WTC11 (cell line): Measurements from ENCODE around the gene ZPLD1. TPM values are rescaled to one million over a fixed set of nuclear protein-coding genes. Genes with fewer than 3 reads are reported as not detected.

Experiments used
- ATAC-seq: fragments of 200-7000 bp; cut with Tn5 transposase; 2 replicates; pipeline ENCODE4 v1.10.0; 2021; ENCODE audit warnings: mild to moderate bottlenecking, moderate library complexity
- CTCF ChIA-PET: fragments of 300-600 bp; sonication (Branson Sonifier 250); formaldehyde crosslinking; loops from one replicate; lab custom pipeline; 2021; ENCODE audit warnings: antibody characterized with exemption; lab: Charles Lee
- POLR2A ChIA-PET: fragments of 350-600 bp; sonication (Branson Sonifier 250); formaldehyde crosslinking; loops from one replicate; lab custom pipeline; 2021; ENCODE audit warnings: antibody characterized with exemption; lab: Charles Lee
- DNase-seq: peaks from one replicate; pipeline ENCODE4 v3.0.0; 2021; ENCODE audit warnings: low spot score
- H3K27ac Mint-ChIP-seq: 2 replicates; pipeline ENCODE4 v1.8.0; 2021; ENCODE audit warnings: mixed read lengths
- H3K27me3 Mint-ChIP-seq: 2 replicates; pipeline ENCODE4 v1.8.0; 2021; ENCODE audit warnings: low read depth, mild to moderate bottlenecking, moderate library complexity, mixed read lengths
- H3K36me3 Mint-ChIP-seq: 2 replicates; pipeline ENCODE4 v1.8.0; 2021; ENCODE audit warnings: mixed read lengths
- H3K4me1 Mint-ChIP-seq: 2 replicates; pipeline ENCODE4 v1.8.0; 2022; ENCODE audit warnings: mixed read lengths
- H3K4me3 Mint-ChIP-seq: 2 replicates; pipeline ENCODE4 v1.8.0; 2021; ENCODE audit warnings: mild to moderate bottlenecking, moderate library complexity, mixed read lengths
- H3K9me3 Mint-ChIP-seq: 2 replicates; pipeline ENCODE4 v1.8.0; 2021; ENCODE audit warnings: mixed read lengths
- ATF6 ChIP-seq: sonication (generic); formaldehyde crosslinking; IDR thresholded peaks from 2 replicates; pipeline ENCODE4 v1.8.1; 2023; ENCODE audit warnings: mild to moderate bottlenecking, missing genetic modification reagents
- FOXK1 ChIP-seq: sonication (generic); formaldehyde crosslinking; IDR thresholded peaks from 2 replicates; pipeline ENCODE4 v1.8.0; 2022; ENCODE audit warnings: mild to moderate bottlenecking, moderate library complexity, missing genetic modification reagents
- FOXP4 ChIP-seq: sonication (generic); formaldehyde crosslinking; IDR thresholded peaks from 2 replicates; pipeline ENCODE4 v1.8.0; 2022; ENCODE audit warnings: mild to moderate bottlenecking, missing genetic modification reagents
- GABPB1 ChIP-seq: sonication (generic); formaldehyde crosslinking; IDR thresholded peaks from 2 replicates; pipeline ENCODE4 v1.8.1; 2023; ENCODE audit warnings: mild to moderate bottlenecking, missing genetic modification reagents
- GTF2I ChIP-seq: fragments of 250-450 bp; sonication (Bioruptor Pico); conservative IDR thresholded peaks from 2 replicates; pipeline ENCODE4 v1.4.0; 2021; ENCODE audit warnings: mild to moderate bottlenecking
- HMGA2 ChIP-seq: fragments of 250-450 bp; sonication (Bioruptor Pico); IDR thresholded peaks from 2 replicates; pipeline ENCODE4 v1.4.0; 2021; ENCODE audit warnings: mild to moderate bottlenecking, moderate library complexity
- HMGXB4 ChIP-seq: sonication (generic); formaldehyde crosslinking; IDR thresholded peaks from 2 replicates; pipeline ENCODE4 v1.8.1; 2023; ENCODE audit warnings: mild to moderate bottlenecking, moderate library complexity, missing genetic modification reagents
- IRF2 ChIP-seq: sonication (generic); formaldehyde crosslinking; IDR thresholded peaks from 2 replicates; pipeline ENCODE4 v1.8.0; 2022; ENCODE audit warnings: low read depth, missing genetic modification reagents, borderline replicate concordance
- JUN ChIP-seq: sonication (generic); formaldehyde crosslinking; IDR thresholded peaks from 2 replicates; pipeline ENCODE4 v1.8.0; 2023; ENCODE audit warnings: mild to moderate bottlenecking, missing genetic modification reagents
- KAT7 ChIP-seq: sonication (generic); formaldehyde crosslinking; IDR thresholded peaks from 2 replicates; pipeline ENCODE4 v1.8.1; 2023; ENCODE audit warnings: missing genetic modification reagents, mild to moderate bottlenecking, borderline replicate concordance
- NFYB ChIP-seq: sonication (generic); formaldehyde crosslinking; conservative IDR thresholded peaks from 2 replicates; pipeline ENCODE4 v1.8.0; 2022; ENCODE audit warnings: low read depth, missing genetic modification reagents
- NR2C2 ChIP-seq: sonication (generic); formaldehyde crosslinking; IDR thresholded peaks from 2 replicates; pipeline ENCODE4 v1.8.0; 2022; ENCODE audit warnings: mild to moderate bottlenecking, missing genetic modification reagents
- OVOL2 ChIP-seq: fragments of 250-450 bp; sonication (Bioruptor Pico); IDR thresholded peaks from 2 replicates; pipeline ENCODE4 v1.9.0; 2021; ENCODE audit warnings: mild to moderate bottlenecking, borderline replicate concordance
- PREB ChIP-seq: sonication (generic); formaldehyde crosslinking; IDR thresholded peaks from 2 replicates; pipeline ENCODE4 v1.8.1; 2022; ENCODE audit warnings: mild to moderate bottlenecking, missing genetic modification reagents, moderate library complexity, borderline replicate concordance
- PRRX2 ChIP-seq: fragments of 250-450 bp; sonication (Bioruptor Pico); IDR thresholded peaks from 2 replicates; pipeline ENCODE4 v1.8.0; 2021; ENCODE audit warnings: mild to moderate bottlenecking
- SMAD3 ChIP-seq: sonication (generic); formaldehyde crosslinking; IDR thresholded peaks from 2 replicates; pipeline ENCODE4 v1.8.0; 2022; ENCODE audit warnings: missing genetic modification reagents, mild to moderate bottlenecking, borderline replicate concordance
- SP1 ChIP-seq: sonication (generic); formaldehyde crosslinking; conservative IDR thresholded peaks from 2 replicates; pipeline ENCODE4 v1.8.1; 2022; ENCODE audit warnings: missing genetic modification reagents
- ZBTB43 ChIP-seq: sonication (generic); formaldehyde crosslinking; IDR thresholded peaks from 2 replicates; pipeline ENCODE4 v1.8.1; 2023; ENCODE audit warnings: mild to moderate bottlenecking, missing genetic modification reagents
- ZNF219 ChIP-seq: sonication (generic); formaldehyde crosslinking; IDR thresholded peaks from 2 replicates; pipeline ENCODE4 v1.8.0; 2023; ENCODE audit warnings: missing genetic modification reagents, mild to moderate bottlenecking, borderline replicate concordance
- ZNF281 ChIP-seq: sonication (generic); formaldehyde crosslinking; IDR thresholded peaks from 2 replicates; pipeline ENCODE4 v1.8.0; 2023; ENCODE audit warnings: mild to moderate bottlenecking, missing genetic modification reagents
- ZNF423 ChIP-seq: fragments of 250-450 bp; sonication (Bioruptor Pico); IDR thresholded peaks from 2 replicates; pipeline ENCODE4 v2.1.2; 2022; ENCODE audit warnings: mild to moderate bottlenecking, moderate library complexity
- ZNF671 ChIP-seq: fragments of 250-450 bp; sonication (Bioruptor Pico); IDR thresholded peaks from 2 replicates; pipeline ENCODE4 v1.8.0; 2021; ENCODE audit warnings: mild to moderate bottlenecking
- total RNA-seq: library from RNA; stranded (reverse); gene quantifications from 3 replicates; pipeline ENCODE4 v1.2.3, GENCODE V29; 2021

The ZPLD1 gene
- total RNA-seq, 1 experiment from 2014 or later, result not detected

- Mint-ChIP-seq H3K27me3 (no peaks in the 10 kb centered on the region), H3K4me3 (no peak overlapping the region), H3K4me1 (peaks cover 11% of the 10 kb centered on the region), H3K9me3 (peaks cover 21% of the 10 kb centered on the region), H3K36me3 (peaks cover 4% of the 10 kb centered on the region; the same call in 1 of the 2 replicates), H3K27ac (no peak overlapping the region)
- DNase-seq (no peak), ATAC-seq (no peak)
- TF ChIP-seq NR2C2 (CRISPR knock-in tag) (no peak), GABPB1 (CRISPR knock-in tag) (no peak)
- CTCF ChIA-PET, result no interaction called here
- POLR2A ChIA-PET, result no interaction called here
Measured at GRCh38 chr3:102484363-102484762, 49.5 kb downstream of the ZPLD1 start.

- Mint-ChIP-seq H3K27me3 (no peaks in the 10 kb centered on the region), H3K27ac (no peak overlapping the region), H3K4me3 (no peak overlapping the region), H3K36me3 (peaks cover 4% of the 10 kb centered on the region; the same call in 1 of the 2 replicates), H3K4me1 (peaks cover 3% of the 10 kb centered on the region; the same call in 1 of the 2 replicates)
- ATAC-seq (no peak), DNase-seq (no peak)
- CTCF ChIA-PET, result no interaction called here
- POLR2A ChIA-PET, result no interaction called here
- TF ChIP-seq SP1 (CRISPR knock-in tag), result no peak
- TF ChIP-seq GABPB1 (CRISPR knock-in tag), result no peak
- no peak for TF ChIP-seq ZNF219
- TF ChIP-seq HMGXB4 (CRISPR knock-in tag), result no peak
- TF ChIP-seq IRF2, result no peak
- TF ChIP-seq ZNF671 (CRISPR knock-in tag), result no peak
- TF ChIP-seq NFYB (CRISPR knock-in tag), result no peak
- TF ChIP-seq, all 79 proteins: peak for 0
- peaks cover 21% of the 10 kb centered on the region for H3K9me3 Mint-ChIP-seq
Measured at GRCh38 chr3:102485701-102486100, 50.9 kb downstream of the ZPLD1 start.

- Mint-ChIP-seq H3K27me3 (no peaks in the 10 kb centered on the region), H3K4me1 (no peaks in the 10 kb centered on the region), H3K4me3 (no peak overlapping the region), H3K9me3 (peaks cover 43% of the 10 kb centered on the region), H3K36me3 (peaks cover 15% of the 10 kb centered on the region), H3K27ac (no peak overlapping the region)
- ChIA-PET POLR2A (no interaction called here), CTCF (no interaction called here)
- no peak for DNase-seq
- no peak for ATAC-seq
- TF ChIP-seq ZBTB43 (CRISPR knock-in tag) (no peak), KAT7 (CRISPR knock-in tag) (no peak), FOXK1 (CRISPR knock-in tag) (no peak), SMAD3 (CRISPR knock-in tag) (no peak), ATF6 (CRISPR knock-in tag) (no peak), ZNF423 (CRISPR knock-in tag) (no peak), OVOL2 (CRISPR knock-in tag) (no peak), PRRX2 (CRISPR knock-in tag) (no peak), HMGA2 (CRISPR knock-in tag) (no peak), GTF2I (no peak), NR2C2 (CRISPR knock-in tag) (no peak), PREB (no peak), JUN (no peak), FOXP4 (CRISPR knock-in tag) (no peak), GABPB1 (CRISPR knock-in tag) (no peak), ZNF281 (CRISPR knock-in tag) (no peak)
Measured at GRCh38 chr3:102488331-102488730, 53.5 kb downstream of the ZPLD1 start.
